ENCODE measurements around the gene ZNF511. TPM values are rescaled to one million over a fixed set of nuclear protein-coding genes. Genes with fewer than 3 reads are reported as not detected.

The ZNF511 gene
- polyA plus RNA-seq, 1 donor, result 20.9 TPM

DNA sequence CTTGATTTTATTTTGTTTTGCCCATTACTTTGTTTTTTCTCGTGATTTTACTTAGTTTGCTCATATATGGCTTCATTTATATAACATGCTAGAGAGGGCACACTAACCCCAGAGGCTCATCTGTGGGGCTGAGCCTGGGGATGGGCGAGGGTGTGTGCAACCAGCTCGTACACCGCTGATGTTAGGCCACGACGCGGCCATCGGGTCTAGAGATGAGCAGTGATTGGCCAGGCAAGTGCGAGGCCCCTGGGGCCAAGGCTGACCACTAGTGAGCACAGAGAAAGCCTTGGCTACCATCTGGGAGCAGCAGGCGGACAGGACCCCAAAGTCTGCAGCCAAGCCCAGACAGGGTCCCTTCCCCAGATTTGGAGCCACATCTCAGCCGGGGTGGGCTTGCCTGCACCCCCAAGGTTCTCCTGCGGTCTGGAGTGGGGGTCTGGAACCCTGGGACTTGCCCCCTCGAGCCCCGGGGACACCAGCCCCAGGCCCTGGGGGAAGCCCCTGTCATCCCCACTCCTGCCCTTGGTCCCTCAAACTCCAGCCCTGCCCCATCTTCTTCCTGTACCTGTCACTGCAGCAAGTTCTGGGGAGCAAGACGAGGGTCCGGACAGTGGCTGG, 45.4 kb downstream of the ZNF511 start:
- 100% methylated on average over 1 of the region's 16 CpGs for WGBS (ENCODE audit: insufficient coverage, low lambda C conversion rate)
- Histone ChIP-seq H3K9me3 (ENCODE audit: control insufficient read depth, low read depth, low read length) (peaks cover 15% of the 10 kb centered on the region), H3K27ac (ENCODE audit: low read length) (no peak overlapping the region), H3K4me1 (ENCODE audit: control insufficient read depth, insufficient read depth, low read length) (peaks cover 38% of the 10 kb centered on the region), H3K4me3 (ENCODE audit: low read length) (no peak overlapping the region), H3K27me3 (ENCODE audit: control insufficient read depth, insufficient read depth, low read length) (no peaks in the 10 kb centered on the region), H3K36me3 (ENCODE audit: control insufficient read depth, insufficient read depth, low read length) (peaks cover 30% of the 10 kb centered on the region)
- no peak for DNase-seq

DNA sequence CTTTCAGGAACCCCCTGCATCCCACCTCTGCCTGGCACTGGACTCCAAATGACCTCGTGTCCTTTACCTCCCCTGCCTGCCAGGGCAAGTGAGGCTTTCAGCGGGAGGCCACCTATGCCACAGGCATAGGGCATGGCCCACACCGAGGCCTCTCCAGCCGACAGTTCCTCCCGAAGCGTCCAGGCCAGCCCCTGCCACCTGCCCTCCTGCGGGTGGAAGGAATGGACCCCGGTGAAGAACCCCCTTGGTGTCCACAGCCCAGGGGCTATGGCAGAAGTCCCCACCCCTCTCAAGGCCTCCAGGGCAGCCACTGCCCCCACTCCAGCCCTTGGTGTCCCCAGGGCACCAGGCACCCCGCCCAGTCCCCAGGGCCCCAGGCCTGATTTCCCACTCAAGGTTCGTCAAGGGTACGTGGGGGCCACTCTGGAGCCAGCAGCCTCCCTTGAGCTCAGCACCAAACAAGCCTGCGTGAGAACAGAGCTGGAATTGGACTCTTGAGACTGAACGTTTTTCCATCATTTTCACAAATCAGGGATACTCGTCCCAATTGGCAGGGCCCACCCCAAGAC, 46.0 kb downstream of the ZNF511 start:
- WGBS (ENCODE audit: insufficient coverage, low lambda C conversion rate), result no CpG with 5 or more reads among the region's 14 CpGs
- peaks cover 34% of the 10 kb centered on the region for H3K4me1 ChIP-seq (ENCODE audit: control insufficient read depth, insufficient read depth, low read length)
- H3K36me3 ChIP-seq (ENCODE audit: control insufficient read depth, insufficient read depth, low read length), result peaks cover 30% of the 10 kb centered on the region
- H3K9me3 ChIP-seq (ENCODE audit: control insufficient read depth, low read depth, low read length), result peaks cover 14% of the 10 kb centered on the region
- no peaks in the 10 kb centered on the region for H3K27me3 ChIP-seq (ENCODE audit: control insufficient read depth, insufficient read depth, low read length)
- no peak overlapping the region for H3K27ac ChIP-seq (ENCODE audit: low read length)
- DNase-seq, result no peak
- H3K4me3 ChIP-seq (ENCODE audit: low read length), result no peak overlapping the region

DNA sequence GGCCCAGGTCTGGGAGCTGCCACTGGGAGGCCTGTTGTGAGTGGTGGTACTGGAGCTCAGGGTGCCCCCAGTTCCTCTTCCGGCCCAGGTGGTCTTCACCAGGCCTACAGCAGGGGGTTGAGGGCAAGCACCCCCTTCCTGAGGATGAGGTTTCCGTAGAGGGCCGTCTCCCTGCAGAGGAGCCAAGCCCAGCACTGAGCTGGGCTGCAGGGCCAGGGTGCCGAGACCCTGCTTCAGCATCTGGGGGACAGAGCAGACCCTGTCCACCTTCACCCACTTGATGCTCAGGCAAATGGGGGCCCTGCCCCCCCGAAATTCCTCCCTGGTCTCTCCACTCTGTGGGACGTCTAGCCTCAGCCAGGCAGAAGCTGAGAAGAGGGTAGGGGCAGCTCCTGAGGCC, 46.6 kb downstream of the ZNF511 start:
- Histone ChIP-seq H3K27ac (ENCODE audit: low read length) (no peak overlapping the region), H3K9me3 (ENCODE audit: control insufficient read depth, low read depth, low read length) (peaks cover 14% of the 10 kb centered on the region), H3K4me1 (ENCODE audit: control insufficient read depth, insufficient read depth, low read length) (peaks cover 35% of the 10 kb centered on the region), H3K4me3 (ENCODE audit: low read length) (no peak overlapping the region), H3K36me3 (ENCODE audit: control insufficient read depth, insufficient read depth, low read length) (peaks cover 30% of the 10 kb centered on the region), H3K27me3 (ENCODE audit: control insufficient read depth, insufficient read depth, low read length) (no peaks in the 10 kb centered on the region)
- DNase-seq, result no peak
- WGBS (ENCODE audit: insufficient coverage, low lambda C conversion rate), result no CpG with 5 or more reads among the region's 6 CpGs

DNA sequence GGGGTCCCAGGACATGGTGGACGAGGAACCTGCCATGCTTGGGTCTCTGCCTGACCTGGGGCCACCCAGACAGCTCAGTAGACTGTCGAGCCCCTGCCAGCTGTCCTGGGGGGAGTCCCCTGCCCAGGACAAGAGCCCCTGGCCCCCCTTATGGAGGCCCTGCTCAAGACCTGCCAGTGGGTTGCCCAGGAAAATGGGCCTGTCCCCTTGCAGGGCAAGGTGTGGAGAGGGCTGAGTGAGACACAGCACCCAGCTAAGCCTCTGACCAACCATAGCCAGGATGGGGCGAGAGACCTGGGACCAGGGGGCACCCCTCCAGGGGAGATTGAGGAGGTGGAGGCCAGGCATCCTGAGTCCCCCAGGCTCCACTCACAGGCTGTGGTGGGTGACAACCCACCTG, 47.3 kb downstream of the ZNF511 start:
- peaks cover 28% of the 10 kb centered on the region for H3K36me3 ChIP-seq (ENCODE audit: control insufficient read depth, insufficient read depth, low read length)
- WGBS (ENCODE audit: insufficient coverage, low lambda C conversion rate), result no CpG with 5 or more reads among the region's 3 CpGs
- H3K27me3 ChIP-seq (ENCODE audit: control insufficient read depth, insufficient read depth, low read length), result no peaks in the 10 kb centered on the region
- H3K4me3 ChIP-seq (ENCODE audit: low read length), result no peak overlapping the region
- DNase-seq, result no peak
- peaks cover 12% of the 10 kb centered on the region for H3K9me3 ChIP-seq (ENCODE audit: control insufficient read depth, low read depth, low read length)
- peaks cover 38% of the 10 kb centered on the region for H3K4me1 ChIP-seq (ENCODE audit: control insufficient read depth, insufficient read depth, low read length)
- no peak overlapping the region for H3K27ac ChIP-seq (ENCODE audit: low read length)

DNA sequence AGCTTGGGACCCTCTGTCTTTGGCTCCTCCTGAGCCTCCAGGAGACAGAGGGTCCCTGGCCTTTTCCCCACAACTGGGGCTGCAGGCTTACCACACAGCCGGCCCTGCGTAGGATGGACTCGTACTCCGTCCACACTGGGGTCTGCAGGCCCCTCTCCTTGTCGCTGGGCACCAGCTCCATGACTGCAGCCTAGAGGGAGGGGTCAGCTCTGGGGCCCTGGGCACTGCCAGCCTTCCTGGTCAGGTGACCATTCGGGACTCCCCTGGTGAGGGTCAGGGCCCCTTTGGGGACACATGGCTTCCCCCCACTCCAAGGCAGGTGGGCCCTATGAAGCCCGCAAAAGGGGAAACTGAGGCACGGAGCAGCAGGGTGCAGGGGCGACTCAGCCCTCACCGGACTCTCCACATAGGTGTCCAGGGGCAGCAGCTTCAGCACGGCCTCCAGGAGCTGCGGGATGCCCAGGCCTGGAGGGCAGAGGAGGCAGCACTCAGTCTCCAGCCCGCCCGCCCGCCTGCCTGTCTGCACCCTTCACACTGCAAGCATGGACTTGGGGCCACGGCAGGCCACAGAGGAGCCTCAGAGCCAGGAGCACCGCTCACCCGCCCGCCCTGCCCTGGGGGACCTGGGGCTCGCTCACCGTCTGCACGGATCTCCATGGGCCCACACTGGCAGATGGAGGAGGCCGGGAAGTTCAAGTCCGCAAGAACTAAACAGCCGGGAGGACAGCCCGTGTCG, 48.0 kb downstream of the ZNF511 start:
- WGBS (ENCODE audit: insufficient coverage, low lambda C conversion rate), result no CpG with 5 or more reads among the region's 27 CpGs
- no peak overlapping the region for H3K27ac ChIP-seq (ENCODE audit: low read length)
- H3K4me3 ChIP-seq (ENCODE audit: low read length), result peak overlapping the region; percentile 38
- no peaks in the 10 kb centered on the region for H3K27me3 ChIP-seq (ENCODE audit: control insufficient read depth, insufficient read depth, low read length)
- peaks cover 28% of the 10 kb centered on the region for H3K36me3 ChIP-seq (ENCODE audit: control insufficient read depth, insufficient read depth, low read length)
- DNase-seq, result no peak
- H3K9me3 ChIP-seq (ENCODE audit: control insufficient read depth, low read depth, low read length), result peaks cover 10% of the 10 kb centered on the region
- peaks cover 38% of the 10 kb centered on the region for H3K4me1 ChIP-seq (ENCODE audit: control insufficient read depth, insufficient read depth, low read length)

DNA sequence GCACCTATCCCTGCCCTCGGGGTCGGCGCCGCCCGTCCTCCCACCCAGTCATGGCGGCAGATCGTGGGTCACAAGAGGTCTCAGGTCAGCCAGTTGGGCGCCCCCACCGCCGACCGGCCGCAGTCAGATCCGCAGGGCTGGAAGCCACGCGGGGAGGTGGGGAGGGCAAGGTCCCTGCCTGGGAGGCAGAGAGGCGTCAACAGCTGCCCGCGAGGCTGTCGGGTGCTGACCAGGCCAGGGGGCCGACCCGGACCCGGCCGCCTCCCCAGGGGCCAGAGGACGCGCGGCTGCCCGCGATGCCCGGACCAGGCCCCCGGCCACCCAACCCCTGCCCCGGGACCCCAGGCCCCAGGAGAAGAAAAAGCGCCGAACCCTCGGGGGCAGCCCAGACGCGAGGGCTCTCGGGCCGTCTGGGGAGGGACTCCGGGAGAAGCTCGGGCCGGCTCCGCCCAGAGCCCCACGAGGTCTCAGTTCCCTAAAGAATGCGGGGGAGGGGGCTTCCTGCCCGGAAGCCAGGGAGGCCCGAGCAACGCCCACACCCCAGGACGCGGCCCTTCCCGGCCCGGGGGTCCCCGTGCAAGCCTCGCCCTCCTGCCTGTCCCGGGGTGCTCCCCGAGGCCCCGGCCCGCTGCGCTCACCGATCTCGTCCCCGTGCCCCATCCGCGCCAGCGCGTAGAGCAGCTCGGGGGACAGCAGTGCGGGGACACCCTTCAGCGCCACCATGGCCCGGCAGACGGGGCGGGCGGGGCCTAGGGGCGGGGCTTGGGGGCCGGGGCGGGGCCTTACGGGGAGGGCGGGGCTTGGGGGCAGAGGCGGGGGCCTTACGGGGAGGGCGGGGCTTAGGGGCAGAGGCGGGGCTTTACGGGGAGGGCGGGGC, 48.8 kb downstream of the ZNF511 start, which contains the start of gene FUOM:
TSS of gene FUOM (minus strand) at position 735 of the 877 bp plus-strand sequence. CDS start at position 723, 12 bp downstream.
- H3K27me3 ChIP-seq (ENCODE audit: control insufficient read depth, insufficient read depth, low read length), result no peaks in the 10 kb centered on the region
- no CpG with 5 or more reads among the region's 83 CpGs for WGBS (ENCODE audit: insufficient coverage, low lambda C conversion rate)
- DNase-seq, result peak in 1 of 2 donors; percentile 68
- peaks cover 29% of the 10 kb centered on the region for H3K36me3 ChIP-seq (ENCODE audit: control insufficient read depth, insufficient read depth, low read length)
- peaks cover 38% of the 10 kb centered on the region for H3K4me1 ChIP-seq (ENCODE audit: control insufficient read depth, insufficient read depth, low read length)
- peak within 1 kb of the TSS; percentile 71 for H3K27ac ChIP-seq (ENCODE audit: low read length)
- H3K9me3 ChIP-seq (ENCODE audit: control insufficient read depth, low read depth, low read length), result peaks cover 10% of the 10 kb centered on the region
- peak within 1 kb of the TSS; percentile 38 for H3K4me3 ChIP-seq (ENCODE audit: low read length)

DNA sequence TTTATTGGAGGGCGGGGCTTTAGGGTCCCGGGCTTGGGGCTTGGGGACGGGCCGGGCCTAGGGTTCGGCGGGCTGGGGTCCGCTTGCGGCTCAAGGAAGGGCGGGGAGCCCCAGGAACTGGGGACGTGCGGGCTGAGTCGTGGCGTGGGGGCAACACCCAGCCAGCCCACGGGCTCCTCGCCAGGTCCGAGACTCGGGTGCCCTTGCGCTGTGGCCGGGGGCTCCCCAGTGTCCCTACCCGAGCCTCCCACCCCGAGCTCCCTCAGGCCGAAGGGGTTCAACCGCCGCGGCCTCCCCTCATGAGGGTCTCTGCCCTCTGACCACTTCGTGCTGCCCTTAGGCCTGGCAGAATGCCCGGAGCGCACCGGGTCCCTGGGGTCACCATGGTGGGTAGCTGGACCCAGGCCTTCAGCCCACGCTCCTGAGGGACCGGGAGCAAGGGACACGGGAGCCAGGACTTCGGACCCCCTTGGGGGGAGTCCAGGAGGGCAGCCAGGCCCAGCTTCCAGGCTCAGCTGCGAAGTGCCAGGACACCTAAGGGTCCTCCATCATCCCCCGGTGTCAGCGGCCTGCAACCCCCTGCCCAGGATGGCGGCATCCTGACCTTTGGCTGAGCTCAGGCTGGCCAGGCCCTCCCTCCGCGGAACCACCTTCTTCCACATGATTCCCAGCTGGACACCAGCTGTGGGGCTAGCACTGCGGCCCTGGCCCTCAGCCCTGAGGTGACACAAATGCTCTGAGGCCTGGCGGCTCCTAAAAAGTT, 49.6 kb downstream of the ZNF511 start:
- Histone ChIP-seq H3K4me1 (ENCODE audit: control insufficient read depth, insufficient read depth, low read length) (peaks cover 38% of the 10 kb centered on the region), H3K9me3 (ENCODE audit: control insufficient read depth, low read depth, low read length) (peaks cover 10% of the 10 kb centered on the region), H3K27ac (ENCODE audit: low read length) (peak overlapping the region; percentile 42), H3K27me3 (ENCODE audit: control insufficient read depth, insufficient read depth, low read length) (no peaks in the 10 kb centered on the region), H3K4me3 (ENCODE audit: low read length) (no peak overlapping the region), H3K36me3 (ENCODE audit: control insufficient read depth, insufficient read depth, low read length) (peaks cover 36% of the 10 kb centered on the region)
- DNase-seq, result no peak
- WGBS (ENCODE audit: insufficient coverage, low lambda C conversion rate), result 80% methylated on average over 1 of the region's 41 CpGs

DNA sequence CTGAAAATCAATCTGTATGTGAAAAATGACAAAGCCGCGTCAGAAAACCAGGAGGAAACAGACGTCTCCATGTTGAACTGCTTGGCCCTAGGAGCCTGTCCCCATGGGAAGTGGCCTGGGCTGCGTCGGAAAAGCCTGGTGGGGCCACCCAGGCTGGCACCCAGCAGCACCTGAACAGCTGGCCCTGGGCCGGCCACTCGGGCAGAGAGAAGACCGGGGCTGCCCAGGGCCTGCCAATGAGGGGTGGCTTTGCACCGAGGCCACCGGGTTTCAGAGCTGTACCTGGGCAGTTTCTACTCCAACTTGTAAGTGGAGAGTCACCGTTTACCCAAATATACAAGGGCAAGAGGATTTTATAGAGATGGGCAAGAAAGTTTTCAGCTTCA, 50.2 kb downstream of the ZNF511 start:
- Histone ChIP-seq H3K36me3 (ENCODE audit: control insufficient read depth, insufficient read depth, low read length) (peaks cover 36% of the 10 kb centered on the region), H3K27me3 (ENCODE audit: control insufficient read depth, insufficient read depth, low read length) (no peaks in the 10 kb centered on the region), H3K9me3 (ENCODE audit: control insufficient read depth, low read depth, low read length) (peaks cover 10% of the 10 kb centered on the region), H3K27ac (ENCODE audit: low read length) (peak overlapping the region; percentile 64), H3K4me1 (ENCODE audit: control insufficient read depth, insufficient read depth, low read length) (peaks cover 38% of the 10 kb centered on the region), H3K4me3 (ENCODE audit: low read length) (no peak overlapping the region)
- no CpG with 5 or more reads among the region's 11 CpGs for WGBS (ENCODE audit: insufficient coverage, low lambda C conversion rate)
- DNase-seq, result no peak

DNA sequence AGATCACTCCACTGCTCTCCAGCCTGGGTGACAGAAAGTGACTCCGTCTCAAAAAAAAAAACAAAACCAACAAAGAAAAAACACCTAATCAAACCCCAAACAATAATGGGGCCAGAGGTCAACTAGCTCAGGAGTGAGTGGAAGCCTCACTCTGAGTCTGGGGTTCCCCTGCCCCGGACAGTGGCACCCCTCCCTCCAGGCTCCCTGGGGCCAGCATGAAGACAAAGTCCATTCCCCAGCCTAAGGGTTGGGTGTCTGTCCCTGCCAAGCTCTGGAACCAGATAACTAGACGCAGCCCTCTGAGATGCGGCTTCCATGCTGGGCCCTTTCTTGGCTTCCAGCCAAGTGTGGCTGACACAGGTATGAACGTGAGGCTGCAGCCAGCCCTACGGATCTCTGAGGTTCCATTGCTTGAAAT, 50.8 kb downstream of the ZNF511 start:
- H3K27me3 ChIP-seq (ENCODE audit: control insufficient read depth, insufficient read depth, low read length), result no peaks in the 10 kb centered on the region
- no peak overlapping the region for H3K4me3 ChIP-seq (ENCODE audit: low read length)
- no CpG with 5 or more reads among the region's 6 CpGs for WGBS (ENCODE audit: insufficient coverage, low lambda C conversion rate)
- peaks cover 10% of the 10 kb centered on the region for H3K9me3 ChIP-seq (ENCODE audit: control insufficient read depth, low read depth, low read length)
- peak; percentile 95 to 97 for DNase-seq
- peak overlapping the region; percentile 64 for H3K27ac ChIP-seq (ENCODE audit: low read length)
- peaks cover 41% of the 10 kb centered on the region for H3K36me3 ChIP-seq (ENCODE audit: control insufficient read depth, insufficient read depth, low read length)
- H3K4me1 ChIP-seq (ENCODE audit: control insufficient read depth, insufficient read depth, low read length), result peaks cover 38% of the 10 kb centered on the region

All from large intestine (tissue), 3 donors.